Fibroblast of lung (primary cell): ENCODE results near the gene ADAMTS3. TPM values are rescaled to one million over a fixed set of nuclear protein-coding genes. Genes with fewer than 3 reads are reported as not detected.

Experiments
- DNase-seq, 2 donors: peaks; one replicate each; pipeline versions ENCODE4 v3.0.0 to v3.0.0-alpha.2; 2010; ENCODE audit warnings: low read depth in 2 of 2
- H2AFZ ChIP-seq: 2 replicates; pipeline ENCODE4 v1.5.1; 2012; ENCODE audit warnings: low read length, control low read depth, inconsistent platforms
- H3K27ac ChIP-seq: 2 replicates; pipeline ENCODE4 v1.5.1; 2011; ENCODE audit warnings: low read length, control low read depth; ENCODE audit not compliant: insufficient read depth
- H3K27me3 ChIP-seq: 2 replicates; pipeline ENCODE4 v1.5.1; 2011; ENCODE audit warnings: mild to moderate bottlenecking, low read length; ENCODE audit not compliant: control insufficient read depth, insufficient read depth
- H3K36me3 ChIP-seq: 2 replicates; pipeline ENCODE4 v1.5.1; 2011; ENCODE audit warnings: low read length; ENCODE audit not compliant: control insufficient read depth, insufficient read depth
- H3K4me1 ChIP-seq: 2 replicates; pipeline ENCODE4 v1.5.1; 2011; ENCODE audit warnings: low read length; ENCODE audit not compliant: control insufficient read depth, insufficient read depth; ENCODE audit errors: extremely low read depth
- H3K4me2 ChIP-seq: 2 replicates; pipeline ENCODE4 v1.5.1; 2011; ENCODE audit warnings: low read length, control low read depth; ENCODE audit not compliant: insufficient read depth; ENCODE audit errors: extremely low read depth
- H3K4me3 ChIP-seq, 4 experiments: fragments of 200-600 bp in 1 of 4; sonication (generic) in 1 of 4; replicated peaks in 1 of 4; 2 replicates each; pipeline ENCODE4 v1.5.1; 2011 to 2016; ENCODE audit warnings: low read length in 4 of 4, low read depth in 3 of 4, mild to moderate bottlenecking in 3 of 4, control low read depth in 2 of 4, inconsistent platforms in 1 of 4, mixed read lengths in 1 of 4; ENCODE audit not compliant: insufficient read depth in 1 of 4; ENCODE audit errors: control extremely low read depth in 1 of 4
- H3K79me2 ChIP-seq: 2 replicates; pipeline ENCODE4 v1.5.1; 2012; ENCODE audit warnings: mild to moderate bottlenecking, low read length, inconsistent platforms; ENCODE audit not compliant: control insufficient read depth, insufficient read depth
- H3K9ac ChIP-seq: 2 replicates; pipeline ENCODE4 v1.5.1; 2011; ENCODE audit warnings: mild to moderate bottlenecking, low read length, control low read depth; ENCODE audit not compliant: insufficient read depth
- H3K9me3 ChIP-seq: 2 replicates; pipeline ENCODE4 v1.5.1; 2012; ENCODE audit warnings: low read depth, low read length; ENCODE audit not compliant: control insufficient read depth, insufficient read depth
- H4K20me1 ChIP-seq: 2 replicates; pipeline ENCODE4 v1.5.1; 2011; ENCODE audit warnings: low read length; ENCODE audit not compliant: control insufficient read depth, insufficient read depth; ENCODE audit errors: extremely low read depth
- CTCF ChIP-seq, 2 donors: IDR thresholded peaks in 1 of 2; conservative IDR thresholded peaks in 1 of 2; 1 replicate in 1 of 2; 2 replicates in 1 of 2; pipeline ENCODE4 v1.5.1; 2011 to 2012; ENCODE audit warnings: low read length in 2 of 2, control low read depth in 1 of 2, inconsistent platforms in 1 of 2, low read depth in 1 of 2, mild to moderate bottlenecking in 1 of 2
- EZH2 ChIP-seq: IDR thresholded peaks from 2 replicates; pipeline ENCODE4 v1.5.1; 2012; ENCODE audit warnings: low read length, control low read depth, mild to moderate bottlenecking; ENCODE audit errors: missing control alignments
- polyA plus RNA-seq, 2 donors: library from polyadenylated mRNA; depleted of rRNA in 1 of 2; stranded (reverse) in 1 of 2; unstranded in 1 of 2; fragments of >200 nt; gene quantifications; 2 replicates each; pipeline ENCODE4 v1.2.1, GENCODE V29; 2011 to 2012; ENCODE audit warnings: missing spikeins in 1 of 2
- total RNA-seq: library from RNA; depleted of rRNA; stranded (reverse); fragments of >200 nt; gene quantifications from 2 replicates; pipeline ENCODE4 v1.2.1, GENCODE V29; 2014

The ADAMTS3 gene
- total and polyA plus RNA-seq, 2 donors (not counting 1 experiment from before 2014, with no cell fraction given): 0.86 to 2.1 TPM

GRCh38 chr4:72418458-72418857, 150.6 kb downstream of the ADAMTS3 start:
- DNase-seq: peak; percentile 72 to 77
- H3K36me3 ChIP-seq: no peaks in the 10 kb centered on the region
- no peak overlapping the region for H3K9ac ChIP-seq
- no peak overlapping the region for H3K4me2 ChIP-seq
- H4K20me1 ChIP-seq: no peaks in the 10 kb centered on the region
- H3K9me3 ChIP-seq: no peaks in the 10 kb centered on the region
- TF ChIP-seq CTCF (conservative IDR thresholded peaks at IDR 0.05 in 1 of 2, IDR thresholded peaks at IDR 0.05 in 1 of 2; ENCODE audit: low read depth in 1 of 2, low read length in 2 of 2) (no peak), EZH2 (no peak)
- no peak overlapping the region for H3K27ac ChIP-seq
- H3K4me1 ChIP-seq: no peaks in the 10 kb centered on the region
- no peaks in the 10 kb centered on the region for H3K79me2 ChIP-seq
- H3K4me3 ChIP-seq: no peak overlapping the region
- no peaks in the 10 kb centered on the region for H3K27me3 ChIP-seq
- no peak overlapping the region for H2AFZ ChIP-seq

GRCh38 chr4:72410158-72410557, 158.9 kb downstream of the ADAMTS3 start:
- Histone ChIP-seq H3K4me3 (no peak overlapping the region), H3K79me2 (no peaks in the 10 kb centered on the region), H4K20me1 (no peaks in the 10 kb centered on the region), H3K4me2 (no peak overlapping the region), H3K27me3 (no peaks in the 10 kb centered on the region), H3K27ac (no peak overlapping the region), H3K9me3 (no peaks in the 10 kb centered on the region), H3K9ac (no peak overlapping the region), H3K36me3 (no peaks in the 10 kb centered on the region), H3K4me1 (no peaks in the 10 kb centered on the region), H2AFZ (no peak overlapping the region)
- TF ChIP-seq EZH2 (no peak), CTCF (conservative IDR thresholded peaks at IDR 0.05 in 1 of 2, IDR thresholded peaks at IDR 0.05 in 1 of 2; ENCODE audit: low read depth in 1 of 2, low read length in 2 of 2) (no peak)
- no peak for DNase-seq

GRCh38 chr4:72408568-72408967, 160.5 kb downstream of the ADAMTS3 start:
- H3K9me3 ChIP-seq: no peaks in the 10 kb centered on the region
- DNase-seq: no peak
- no peak overlapping the region for H2AFZ ChIP-seq
- H3K4me1 ChIP-seq: no peaks in the 10 kb centered on the region
- H3K27ac ChIP-seq: no peak overlapping the region
- H3K27me3 ChIP-seq: no peaks in the 10 kb centered on the region
- TF ChIP-seq EZH2: no peak
- no peak for TF ChIP-seq CTCF (conservative IDR thresholded peaks at IDR 0.05 in 1 of 2, IDR thresholded peaks at IDR 0.05 in 1 of 2; ENCODE audit: low read depth in 1 of 2, low read length in 2 of 2)
- no peak overlapping the region for H3K9ac ChIP-seq
- no peaks in the 10 kb centered on the region for H3K36me3 ChIP-seq
- no peak overlapping the region for H3K4me2 ChIP-seq
- H3K4me3 ChIP-seq: no peak overlapping the region
- no peaks in the 10 kb centered on the region for H4K20me1 ChIP-seq
- no peaks in the 10 kb centered on the region for H3K79me2 ChIP-seq
